Hepatocyte (in vitro differentiated cells): ENCODE results near the gene PXDN. TPM values are rescaled to one million over a fixed set of nuclear protein-coding genes. Genes with fewer than 3 reads are reported as not detected.

Source experiments
- DNase-seq: peaks from one replicate; pipeline ENCODE4 v3.0.0-alpha.2; 2016; ENCODE audit warnings: low spot score
- H2AFZ ChIP-seq: fragments of 200-600 bp; sonication (generic); 2 replicates; pipeline ENCODE4 v1.6.0; 2016; ENCODE audit warnings: antibody characterized with exemption, mild to moderate bottlenecking
- H3K27ac ChIP-seq: fragments of 200-600 bp; sonication (generic); 2 replicates; pipeline ENCODE4 v1.5.1; 2016; ENCODE audit warnings: mild to moderate bottlenecking
- H3K27me3 ChIP-seq: fragments of 200-600 bp; sonication (generic); 2 replicates; pipeline ENCODE4 v1.6.1; 2016
- H3K36me3 ChIP-seq: fragments of 200-600 bp; sonication (generic); replicated peaks from 2 replicates; pipeline ENCODE4 v1.5.1; 2016; ENCODE audit warnings: low read depth; ENCODE audit not compliant: insufficient read depth
- H3K4me1 ChIP-seq: fragments of 200-600 bp; sonication (generic); 2 replicates; pipeline ENCODE4 v1.5.1; 2016; ENCODE audit warnings: mild to moderate bottlenecking, moderate library complexity; ENCODE audit not compliant: insufficient read depth
- H3K4me2 ChIP-seq: fragments of 200-600 bp; sonication (generic); 2 replicates; pipeline ENCODE4 v1.6.0; 2016
- H3K4me3 ChIP-seq: fragments of 200-600 bp; sonication (generic); 2 replicates; pipeline ENCODE4 v1.5.1; 2016; ENCODE audit warnings: mild to moderate bottlenecking
- H3K79me2 ChIP-seq: fragments of 200-600 bp; sonication (generic); 2 replicates; pipeline ENCODE4 v1.6.0; 2017; ENCODE audit warnings: mild to moderate bottlenecking
- H3K9me2 ChIP-seq: fragments of 200-600 bp; sonication (generic); replicated peaks from 2 replicates; pipeline ENCODE4 v1.6.0; 2017; ENCODE audit warnings: mild to moderate bottlenecking; ENCODE audit not compliant: insufficient read depth
- H3K9me3 ChIP-seq: fragments of 200-600 bp; sonication (generic); 2 replicates; pipeline ENCODE4 v1.5.1; 2016; ENCODE audit warnings: low read depth, mild to moderate bottlenecking
- H4K20me1 ChIP-seq: fragments of 200-600 bp; sonication (generic); 2 replicates; pipeline ENCODE4 v1.6.0; 2016; ENCODE audit warnings: mild to moderate bottlenecking; ENCODE audit not compliant: insufficient read depth, poor library complexity, severe bottlenecking
- EZH2 ChIP-seq: fragments of 200-600 bp; sonication (generic); IDR thresholded peaks from 2 replicates; pipeline ENCODE4 v1.6.1; 2016; ENCODE audit warnings: antibody characterized with exemption, mild to moderate bottlenecking, borderline replicate concordance
- EZH2phosphoT487 ChIP-seq: fragments of 200-600 bp; sonication (generic); IDR thresholded peaks from one replicate; pipeline ENCODE4 v1.6.1; 2018; ENCODE audit warnings: antibody characterized with exemption, mild to moderate bottlenecking, low read depth, moderate library complexity; ENCODE audit not compliant: unreplicated experiment, severe bottlenecking
- WGBS: methylation state at CpG from one replicate; pipeline ENCODE4 v1.1.6; 2016; ENCODE audit warnings: low lambda C conversion rate; ENCODE audit errors: missing lambda C conversion rate; 5-methylcytosine and 5-hydroxymethylcytosine counted together
- polyA plus RNA-seq: library from polyadenylated mRNA; unstranded; fragments of >200 nt; fragmentation: Nextera tagmentation; extraction: Ambion mirVana; gene quantifications from 2 replicates; pipeline ENCODE4 v1.2.1, GENCODE V29; 2016
- total RNA-seq: library from RNA; depleted of rRNA; stranded (reverse); fragments of >200 nt; gene quantifications from 2 replicates; pipeline ENCODE4 v1.2.3, GENCODE V29; 2014
- TF ChIP-seq, protein P1 (sequence below): fragments of 200-600 bp; sonication (generic); IDR thresholded peaks from 2 replicates; pipeline ENCODE4 v1.5.1; 2016; ENCODE audit warnings: antibody characterized with exemption, mild to moderate bottlenecking; ENCODE audit not compliant: poor library complexity

PXDN gene
- total and polyA plus RNA-seq, 2 experiments from 2014 or later = 107 to 118 TPM

DNA sequence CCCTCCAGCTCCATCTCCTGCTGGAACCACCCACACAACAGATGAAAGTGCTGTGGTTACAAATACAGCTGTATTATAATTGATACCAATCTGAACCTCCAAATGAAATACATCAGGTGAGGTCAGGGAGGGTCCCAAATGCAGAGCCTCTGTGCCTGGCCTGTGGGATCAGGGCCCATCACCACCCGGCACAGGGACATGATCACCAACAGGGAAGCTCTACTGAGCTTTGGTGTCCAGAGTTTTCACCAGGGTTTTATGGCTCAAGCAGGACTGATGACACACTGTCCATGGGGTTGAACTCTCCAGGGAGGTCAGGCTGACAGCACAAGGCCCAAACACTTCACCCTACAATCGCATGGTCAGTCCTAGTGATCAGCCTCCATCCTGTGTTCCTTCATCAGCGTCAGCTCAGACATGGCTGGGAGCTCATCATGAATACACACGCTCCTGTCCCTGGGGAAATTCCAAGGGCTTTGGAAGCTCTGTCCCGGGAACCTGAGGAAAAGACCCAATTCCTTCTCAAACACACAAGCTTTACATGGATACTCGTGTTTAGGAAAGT, 3.9 kb upstream of the PXDN start:
- WGBS = 82% methylated on average over 6 of the region's 6 CpGs
- Histone ChIP-seq H3K27me3 (peaks cover 10% of the 10 kb centered on the region), H3K9me3 (no peaks in the 10 kb centered on the region), H3K4me1 (no peaks in the 10 kb centered on the region), H4K20me1 (no peaks in the 10 kb centered on the region), H3K79me2 (peaks cover 13% of the 10 kb centered on the region), H3K36me3 (no peaks in the 10 kb centered on the region), H2AFZ (no peak overlapping the region), H3K4me3 (no peak overlapping the region), H3K27ac (no peak overlapping the region), H3K9me2 (no peaks in the 10 kb centered on the region), H3K4me2 (no peak overlapping the region)
- TF ChIP-seq, protein P1, sequence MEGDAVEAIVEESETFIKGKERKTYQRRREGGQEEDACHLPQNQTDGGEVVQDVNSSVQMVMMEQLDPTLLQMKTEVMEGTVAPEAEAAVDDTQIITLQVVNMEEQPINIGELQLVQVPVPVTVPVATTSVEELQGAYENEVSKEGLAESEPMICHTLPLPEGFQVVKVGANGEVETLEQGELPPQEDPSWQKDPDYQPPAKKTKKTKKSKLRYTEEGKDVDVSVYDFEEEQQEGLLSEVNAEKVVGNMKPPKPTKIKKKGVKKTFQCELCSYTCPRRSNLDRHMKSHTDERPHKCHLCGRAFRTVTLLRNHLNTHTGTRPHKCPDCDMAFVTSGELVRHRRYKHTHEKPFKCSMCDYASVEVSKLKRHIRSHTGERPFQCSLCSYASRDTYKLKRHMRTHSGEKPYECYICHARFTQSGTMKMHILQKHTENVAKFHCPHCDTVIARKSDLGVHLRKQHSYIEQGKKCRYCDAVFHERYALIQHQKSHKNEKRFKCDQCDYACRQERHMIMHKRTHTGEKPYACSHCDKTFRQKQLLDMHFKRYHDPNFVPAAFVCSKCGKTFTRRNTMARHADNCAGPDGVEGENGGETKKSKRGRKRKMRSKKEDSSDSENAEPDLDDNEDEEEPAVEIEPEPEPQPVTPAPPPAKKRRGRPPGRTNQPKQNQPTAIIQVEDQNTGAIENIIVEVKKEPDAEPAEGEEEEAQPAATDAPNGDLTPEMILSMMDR = no peak
- TF ChIP-seq EZH2phosphoT487 (no peak), EZH2 (no peak)
- DNase-seq = no peak

DNA sequence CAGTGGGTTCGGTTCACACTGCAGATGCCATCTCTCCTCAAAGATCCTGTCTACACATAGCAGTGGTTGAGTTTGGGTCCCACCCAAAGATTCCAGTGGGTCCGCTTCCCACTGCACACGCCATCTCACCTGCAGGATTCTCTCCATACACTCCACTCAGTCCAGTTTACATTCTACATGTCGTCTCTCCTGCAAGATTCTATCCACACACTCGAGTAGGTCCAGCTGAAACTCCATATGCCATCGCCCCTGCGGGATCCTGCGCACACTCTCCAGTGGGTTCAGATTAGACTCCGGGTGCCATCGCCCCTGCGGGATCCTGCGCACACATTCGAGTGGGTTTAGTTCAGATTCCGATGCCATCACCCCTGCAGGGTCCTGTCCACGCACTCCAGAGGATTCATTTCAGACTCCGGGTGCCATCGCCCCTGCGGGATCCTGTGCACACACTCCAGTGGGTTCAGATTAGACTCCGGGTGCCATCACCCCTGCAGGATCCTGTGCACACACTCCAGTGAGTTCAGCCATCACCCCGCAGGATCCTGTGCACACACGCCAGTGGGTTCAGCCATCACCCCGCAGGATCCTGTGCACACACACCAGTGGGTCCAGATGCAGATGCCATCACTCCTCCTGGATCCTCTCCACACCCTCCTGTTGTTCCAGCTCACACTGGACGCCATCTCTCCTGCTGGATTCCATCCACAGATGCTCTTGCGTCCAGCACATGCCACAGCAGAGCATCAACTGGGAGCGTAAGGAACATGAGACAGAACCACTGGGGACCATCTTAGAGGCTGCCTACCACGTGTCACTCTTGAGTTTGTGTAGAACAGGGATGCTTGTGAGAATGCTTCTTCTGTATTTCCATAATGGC, 3.0 kb upstream of the PXDN start:
- Histone ChIP-seq H3K36me3 (no peaks in the 10 kb centered on the region), H3K79me2 (peaks cover 17% of the 10 kb centered on the region), H3K4me1 (peaks cover under 1% of the 10 kb centered on the region), H3K27me3 (peaks cover 10% of the 10 kb centered on the region), H3K4me2 (no peak overlapping the region), H3K4me3 (no peak overlapping the region), H4K20me1 (peaks cover 1% of the 10 kb centered on the region), H3K27ac (no peak overlapping the region), H3K9me3 (no peaks in the 10 kb centered on the region), H2AFZ (no peak overlapping the region), H3K9me2 (no peaks in the 10 kb centered on the region)
- no peak for DNase-seq
- WGBS = 88% methylated on average over 26 of the region's 26 CpGs
- TF ChIP-seq, protein P1 = no peak
- TF ChIP-seq EZH2 (no peak), EZH2phosphoT487 (no peak)

DNA sequence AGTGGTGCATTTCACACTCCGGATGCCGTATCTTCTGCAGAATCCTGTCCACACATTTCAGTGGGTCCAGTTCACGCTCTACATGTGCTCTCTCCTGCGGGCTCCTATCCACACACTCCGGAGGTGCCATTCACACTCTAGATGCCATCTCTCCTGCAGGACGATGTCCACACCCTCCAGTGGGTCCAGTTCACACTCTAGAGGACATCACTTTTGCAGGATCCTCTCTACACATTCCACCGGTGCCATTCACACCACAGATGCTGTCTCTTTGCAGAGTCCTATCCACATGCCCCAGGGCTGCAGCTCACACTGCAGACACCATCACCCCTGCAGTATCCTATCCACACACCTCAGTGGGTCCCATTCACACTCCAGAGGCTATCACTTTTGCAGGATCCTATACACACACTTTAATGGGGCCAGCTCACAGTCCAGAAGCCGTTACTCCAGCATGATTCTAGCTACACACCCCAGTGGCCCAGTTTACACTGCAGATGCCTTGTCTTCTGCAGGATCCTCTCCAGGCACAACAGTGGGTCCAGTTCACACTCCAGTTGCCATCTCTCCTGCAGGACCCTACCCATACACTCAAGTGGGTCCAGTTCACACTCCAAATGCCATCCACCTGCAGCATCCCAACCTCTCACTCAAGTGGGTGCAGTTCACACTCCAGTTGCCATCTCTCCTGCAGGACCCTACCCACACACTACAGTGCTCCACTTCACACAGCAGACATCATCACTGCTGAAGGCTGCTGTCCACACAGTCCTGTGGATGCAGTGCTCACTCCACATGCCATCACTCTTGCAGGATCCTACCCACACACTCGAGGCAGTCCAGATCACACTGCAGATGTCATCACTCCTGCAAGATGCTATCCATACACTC, 2.1 kb upstream of the PXDN start:
- no peak overlapping the region for H3K4me2 ChIP-seq
- no peaks in the 10 kb centered on the region for H3K9me3 ChIP-seq
- H2AFZ ChIP-seq = no peak overlapping the region
- H3K27ac ChIP-seq = no peak overlapping the region
- H3K27me3 ChIP-seq = peaks cover 10% of the 10 kb centered on the region
- no peak overlapping the region for H3K4me3 ChIP-seq
- H3K36me3 ChIP-seq = no peaks in the 10 kb centered on the region
- H3K79me2 ChIP-seq = peaks cover 26% of the 10 kb centered on the region
- H3K4me1 ChIP-seq = peaks cover 6% of the 10 kb centered on the region
- 88% methylated on average over 9 of the region's 9 CpGs for WGBS
- H3K9me2 ChIP-seq = no peaks in the 10 kb centered on the region
- no peak for DNase-seq
- H4K20me1 ChIP-seq = peaks cover 10% of the 10 kb centered on the region
- TF ChIP-seq EZH2 (no peak), EZH2phosphoT487 (no peak)
- TF ChIP-seq, protein P1 = no peak
